H1 (cell line): Measurements from ENCODE around the gene TMEM204.

Experiments
- ATF2 ChIP-seq: IDR thresholded peaks from 2 replicates; pipeline ENCODE4 v1.6.1; 2012; ENCODE audit warnings: low read length, inconsistent platforms
- EP300 ChIP-seq, 2 experiments: IDR thresholded peaks; 1 replicate in 1 of 2; 2 replicates in 1 of 2; pipeline ENCODE4 v1.6.1; 2011 to 2012; ENCODE audit warnings: low read depth in 2 of 2, low read length in 2 of 2, mild to moderate bottlenecking in 2 of 2, borderline replicate concordance in 1 of 2, inconsistent platforms in 1 of 2, moderate library complexity in 1 of 2
- FOSL1 ChIP-seq: IDR thresholded peaks from 2 replicates; pipeline ENCODE4 v1.6.1; 2011; ENCODE audit warnings: mild to moderate bottlenecking, low read depth, low read length, moderate library complexity; ENCODE audit not compliant: insufficient read depth
- MAX ChIP-seq: IDR thresholded peaks from 2 replicates; pipeline ENCODE4 v1.6.1; 2012; ENCODE audit warnings: inconsistent platforms
- POLR2A ChIP-seq, 2 experiments: IDR thresholded peaks; 1 replicate in 1 of 2; 2 replicates in 1 of 2; pipeline ENCODE4 v1.6.1; 2011; ENCODE audit warnings: low read depth in 2 of 2, low read length in 2 of 2, mild to moderate bottlenecking in 2 of 2; ENCODE audit errors: control extremely low read depth in 1 of 2
- SP2 ChIP-seq: IDR thresholded peaks from 2 replicates; pipeline ENCODE4 v1.6.1; 2012; ENCODE audit warnings: mild to moderate bottlenecking, low read length, inconsistent platforms

- TF ChIP-seq EP300 (IDR thresholded peaks at IDR 0.05; ENCODE audit: borderline replicate concordance in 1 of 2, low read depth in 2 of 2, low read length in 2 of 2) (no peak), POLR2A (IDR thresholded peaks at IDR 0.05; ENCODE audit: control extremely low read depth in 1 of 2, low read depth in 2 of 2, low read length in 2 of 2) (no peak), SP2 (no peak), MAX (no peak), ATF2 (no peak), FOSL1 (no peak)
These were observed 5.3 kb upstream of the TMEM204 start for GRCh38 chr16:1527836-1528811.
